Activated T-helper 17 cell treated with anti-CD3 and anti-CD28 coated beads, Interleukin-2, amount 50 U/mL, for 72 hours (primary cell): ENCODE data around the gene SORCS2. TPM values are rescaled to one million over a fixed set of nuclear protein-coding genes. Genes with fewer than 3 reads are reported as not detected.
"Not testable (repeated sequence)": the region's sequence is repeated elsewhere in the genome, so short reads cannot be mapped to it uniquely, and the experiment has no call there.

ENCODE experiments used
- ATAC-seq: fragments of 150-1000 bp; cut with Tn5 transposase; replicated peaks from 2 replicates; pipeline ENCODE4 v1.10.0; 2021; ENCODE audit warnings: mild to moderate bottlenecking, moderate library complexity
- H3K27ac Mint-ChIP-seq: one replicate; pipeline ENCODE4 v1.8.0; 2022; ENCODE audit warnings: mixed read lengths
- H3K27me3 Mint-ChIP-seq: one replicate; pipeline ENCODE4 v1.8.0; 2022; ENCODE audit warnings: mixed read lengths
- H3K36me3 Mint-ChIP-seq: one replicate; pipeline ENCODE4 v1.8.0; 2022; ENCODE audit warnings: low read depth, mild to moderate bottlenecking, mixed read lengths
- H3K4me1 Mint-ChIP-seq: one replicate; pipeline ENCODE4 v1.8.0; 2022; ENCODE audit warnings: mixed read lengths
- H3K4me3 Mint-ChIP-seq: one replicate; pipeline ENCODE4 v1.8.0; 2022; ENCODE audit warnings: mild to moderate bottlenecking, mixed read lengths
- H3K9me3 Mint-ChIP-seq: one replicate; pipeline ENCODE4 v1.8.0; 2022; ENCODE audit warnings: mixed read lengths
- total RNA-seq, 2 donors: library from RNA; stranded (reverse); gene quantifications; one replicate each; pipeline ENCODE4 v1.2.3, GENCODE V29; 2022

Gene SORCS2
- total RNA-seq, 2 donors from 2014 or later: 0.04 to 0.26 TPM

DNA sequence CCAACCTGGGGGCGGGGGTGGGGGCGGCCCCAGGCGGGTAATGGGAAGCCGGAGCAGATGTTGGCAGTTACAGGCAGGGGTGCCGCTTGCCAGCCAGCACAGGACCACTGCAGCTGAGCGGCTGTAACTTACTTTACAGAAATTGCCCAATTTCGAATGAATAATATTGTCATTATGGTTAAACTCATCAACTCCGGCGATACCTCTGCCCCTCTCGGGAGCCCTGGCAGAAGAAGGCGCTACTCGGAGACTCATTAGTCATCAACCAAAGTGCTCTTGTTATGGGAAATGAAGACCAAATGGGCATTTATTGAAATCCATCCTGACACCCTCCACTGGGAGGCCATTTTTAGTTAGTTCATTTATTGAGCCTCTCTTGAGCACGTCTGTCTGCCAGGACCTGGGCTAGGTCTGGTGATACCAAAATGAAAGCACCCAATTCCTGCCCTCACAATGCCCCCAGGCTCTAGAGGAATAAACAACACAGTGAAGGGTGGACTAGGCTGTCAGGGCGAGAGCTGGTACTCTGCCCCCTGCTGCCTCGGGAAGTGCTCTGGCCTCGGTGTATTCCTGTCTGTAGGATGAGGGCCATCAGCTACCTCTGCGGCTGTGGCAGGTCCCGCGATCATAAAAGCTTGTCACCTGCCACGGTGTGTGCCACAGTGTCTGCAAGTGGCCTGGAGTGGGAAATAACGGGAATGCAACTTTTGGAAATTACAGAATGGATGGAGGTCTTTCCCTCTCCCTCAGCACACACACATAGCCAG, 401.5 kb downstream of the SORCS2 start:
- no peak overlapping the region for H3K27ac Mint-ChIP-seq
- no peaks in the 10 kb centered on the region for H3K9me3 Mint-ChIP-seq
- H3K36me3 Mint-ChIP-seq: no peaks in the 10 kb centered on the region

DNA sequence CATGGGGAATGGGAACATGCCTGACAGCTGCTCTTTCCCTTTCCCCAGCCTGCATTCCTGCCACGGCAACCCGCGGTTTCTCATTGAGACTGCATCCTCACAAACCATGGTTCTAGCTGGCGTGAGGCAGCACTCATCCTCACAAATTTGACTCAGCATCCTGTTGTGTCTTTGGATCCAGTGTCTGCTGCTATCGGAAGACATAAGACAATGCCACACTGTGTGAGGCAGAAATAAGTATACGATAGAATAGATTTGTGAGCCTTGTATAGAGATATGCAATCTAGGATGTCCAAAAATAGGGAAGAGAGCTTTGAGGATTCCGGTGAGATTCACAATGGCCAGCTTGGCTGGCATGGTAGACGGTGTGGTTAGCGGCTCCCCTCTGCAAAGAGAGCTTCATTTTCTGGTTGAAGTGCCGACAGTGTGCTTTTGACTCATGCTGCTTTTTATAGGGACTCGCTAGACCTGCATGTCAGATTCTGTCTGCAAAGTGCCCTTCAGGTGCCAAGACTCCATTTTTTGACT, 403.7 kb downstream of the SORCS2 start:
- Mint-ChIP-seq H3K9me3 (no peaks in the 10 kb centered on the region), H3K27me3 (peaks cover 9% of the 10 kb centered on the region), H3K4me1 (no peaks in the 10 kb centered on the region), H3K27ac (no peak overlapping the region), H3K36me3 (no peaks in the 10 kb centered on the region), H3K4me3 (no peak overlapping the region)
- no peak for ATAC-seq

More for the DNA sequence above, 401.5 kb downstream of the SORCS2 start:
- Mint-ChIP-seq H3K4me3 (no peak overlapping the region), H3K27me3 (peaks cover 16% of the 10 kb centered on the region), H3K4me1 (no peaks in the 10 kb centered on the region)
- ATAC-seq: no peak

DNA sequence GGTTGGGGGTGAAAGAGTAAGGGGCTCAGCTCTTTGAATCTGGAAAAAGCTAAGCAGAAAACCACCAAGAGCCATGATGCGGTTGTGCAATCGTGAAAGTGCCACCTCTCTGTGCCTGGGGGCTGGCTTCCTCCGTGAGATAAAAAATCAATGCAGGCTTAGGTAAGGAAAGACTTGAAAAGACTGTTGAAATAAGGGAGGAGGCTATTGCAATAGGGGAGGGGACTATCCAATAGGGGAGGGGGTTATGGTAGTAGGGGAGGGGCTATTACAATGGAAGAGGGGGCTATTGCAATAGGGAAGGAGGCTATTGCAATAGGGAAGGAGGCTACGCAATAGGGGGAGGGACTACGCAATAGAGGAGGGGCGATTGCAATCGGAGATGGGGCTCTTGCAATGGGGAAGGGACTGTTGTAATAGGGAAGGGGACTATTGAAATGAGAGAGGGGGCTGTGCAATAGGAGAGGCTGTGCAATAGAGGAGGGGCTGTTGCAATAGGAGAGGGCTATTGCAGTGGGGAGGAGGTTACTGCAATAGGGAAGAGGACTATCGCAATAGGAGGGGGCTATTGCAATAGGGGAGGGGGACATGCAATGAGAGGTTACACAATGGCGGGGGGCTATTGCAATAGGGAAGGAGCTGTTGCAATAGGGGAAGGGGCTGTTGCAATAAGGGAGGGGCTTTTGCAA, 404.7 kb downstream of the SORCS2 start:
- no peaks in the 10 kb centered on the region for H3K36me3 Mint-ChIP-seq
- H3K9me3 Mint-ChIP-seq: no peaks in the 10 kb centered on the region
- H3K4me3 Mint-ChIP-seq: no peak overlapping the region
- H3K4me1 Mint-ChIP-seq: no peaks in the 10 kb centered on the region
- peaks cover 9% of the 10 kb centered on the region for H3K27me3 Mint-ChIP-seq
- no peak for ATAC-seq
- H3K27ac Mint-ChIP-seq: no peak overlapping the region

DNA sequence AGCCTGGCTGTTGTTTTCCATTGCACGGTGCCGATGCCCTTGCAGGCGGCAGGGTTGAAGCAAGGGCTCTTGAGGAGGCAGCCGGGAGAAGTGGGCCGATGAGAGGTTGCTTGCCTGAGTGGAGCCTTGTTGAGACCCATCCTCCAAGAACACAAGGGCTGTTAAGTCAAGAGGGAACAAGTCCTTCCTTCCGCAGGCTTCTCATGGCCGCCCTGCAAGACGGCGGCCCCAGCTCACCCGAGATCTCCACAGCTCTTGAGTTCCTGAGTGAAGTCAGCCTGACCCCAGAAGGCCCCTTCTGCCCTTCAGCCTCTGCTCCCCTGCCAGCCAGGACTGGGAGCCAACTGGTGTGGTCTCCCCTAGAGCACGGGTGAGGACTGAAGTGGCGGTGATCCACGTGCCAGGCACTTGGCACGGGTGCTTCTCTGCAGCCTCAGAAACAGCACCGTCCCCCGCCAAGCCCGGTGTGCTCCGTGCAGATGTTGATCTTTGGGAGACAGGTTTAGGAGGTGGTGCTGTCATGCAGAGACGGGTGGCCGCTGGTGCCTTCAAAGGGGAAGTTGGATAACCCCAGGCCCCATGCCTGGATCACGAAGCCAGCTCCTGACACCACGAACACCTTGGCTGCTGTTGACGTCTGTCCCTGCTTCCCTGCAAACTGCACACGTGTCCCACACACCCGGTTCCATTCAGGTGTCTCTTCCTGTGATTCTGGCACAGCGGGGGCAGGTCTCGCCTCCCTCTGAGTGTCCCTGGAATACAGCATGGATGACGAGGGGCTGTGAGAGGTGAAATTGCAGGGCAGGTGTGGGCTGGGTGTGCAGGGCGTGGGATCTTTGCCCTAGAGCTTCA, 406.8 kb downstream of the SORCS2 start:
- H3K27me3 Mint-ChIP-seq: peaks cover 9% of the 10 kb centered on the region
- no peak overlapping the region for H3K27ac Mint-ChIP-seq
- no peak overlapping the region for H3K4me3 Mint-ChIP-seq
- H3K4me1 Mint-ChIP-seq: no peaks in the 10 kb centered on the region
- H3K9me3 Mint-ChIP-seq: no peaks in the 10 kb centered on the region
- ATAC-seq: no peak
- no peaks in the 10 kb centered on the region for H3K36me3 Mint-ChIP-seq

DNA sequence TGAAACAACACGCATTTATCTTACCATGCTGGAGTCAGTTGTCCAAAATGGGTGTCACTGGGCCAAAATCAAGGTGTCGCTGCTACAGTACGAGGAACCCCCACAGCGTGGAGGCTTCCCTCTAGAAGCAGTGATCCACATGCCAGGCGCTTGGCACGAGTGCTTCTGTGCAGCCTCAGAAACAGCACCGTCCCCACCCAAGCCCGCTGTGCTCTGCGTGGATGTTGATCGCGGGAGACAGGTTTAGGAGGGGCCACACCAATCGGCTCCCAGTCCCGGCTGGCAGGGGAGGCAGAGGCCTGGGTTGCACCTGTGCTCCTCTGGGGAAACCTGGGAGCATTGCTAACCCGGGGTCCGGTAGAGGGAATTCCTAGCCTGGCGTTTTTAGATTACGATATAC, 407.9 kb downstream of the SORCS2 start:
- Mint-ChIP-seq H3K27ac (no peak overlapping the region), H3K27me3 (peaks cover 9% of the 10 kb centered on the region), H3K9me3 (no peaks in the 10 kb centered on the region), H3K36me3 (no peaks in the 10 kb centered on the region), H3K4me3 (no peak overlapping the region), H3K4me1 (no peaks in the 10 kb centered on the region)
- no peak for ATAC-seq

DNA sequence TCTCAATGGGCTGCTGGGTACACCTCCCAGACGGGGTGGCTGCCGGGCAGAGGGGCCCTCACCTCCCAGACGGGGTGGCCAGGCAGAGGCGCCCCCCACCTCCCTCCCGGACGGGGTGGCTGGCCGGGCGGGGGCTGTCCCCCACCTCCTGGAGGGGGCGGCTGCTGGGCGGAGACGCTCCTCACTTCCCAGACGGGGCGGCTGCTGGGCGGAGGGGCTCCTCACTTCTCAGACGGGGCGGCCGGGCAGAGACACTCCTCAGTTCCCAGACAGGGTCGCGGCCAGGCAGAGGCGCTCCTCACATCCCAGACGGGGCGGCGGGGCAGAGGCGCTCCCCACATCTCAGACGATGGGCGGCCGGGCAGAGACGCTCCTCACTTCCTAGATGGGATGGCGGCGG, 409.8 kb downstream of the SORCS2 start:
- H3K27me3 Mint-ChIP-seq, H3K9me3 Mint-ChIP-seq, H3K4me1 Mint-ChIP-seq, H3K36me3 Mint-ChIP-seq, H3K4me3 Mint-ChIP-seq, H3K27ac Mint-ChIP-seq, ATAC-seq: not testable (repeated sequence)

DNA sequence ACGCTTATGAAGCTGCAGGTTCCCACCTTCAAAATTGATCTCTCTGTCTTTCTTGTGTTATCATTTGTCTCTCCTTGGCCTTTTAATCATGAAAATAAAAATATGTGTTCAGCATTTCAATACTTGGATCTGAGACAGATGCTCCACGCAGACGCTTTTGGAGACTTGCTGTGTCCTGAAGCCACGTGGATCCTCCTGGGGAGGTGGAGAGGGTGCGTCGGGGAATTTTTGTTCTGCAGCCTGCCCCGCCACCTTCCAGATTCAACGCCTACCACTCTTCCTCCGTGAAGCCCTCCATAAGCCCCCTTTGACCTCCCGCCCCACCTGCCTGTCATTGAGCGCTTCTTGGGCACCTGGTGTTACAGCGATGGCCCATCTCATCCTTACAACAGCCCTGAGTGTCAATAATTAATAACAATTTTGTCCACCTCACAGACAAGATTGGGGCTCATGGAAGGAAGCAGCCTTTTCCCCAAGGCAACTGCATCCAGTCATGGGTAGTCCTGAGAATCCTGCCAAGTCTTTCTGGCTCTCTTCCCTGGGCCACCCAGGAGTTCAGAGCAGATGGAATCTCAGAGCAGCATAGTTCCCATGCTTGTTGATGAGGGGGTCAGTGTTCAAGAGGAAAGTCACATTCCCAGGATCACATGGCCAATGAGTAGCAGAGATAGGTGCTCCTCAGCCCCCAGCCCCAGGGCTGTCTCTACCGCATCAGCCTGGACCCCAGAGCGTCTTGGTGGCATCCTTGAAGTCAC, 415.0 kb downstream of the SORCS2 start:
- no peak for ATAC-seq
- Mint-ChIP-seq H3K27me3 (peaks cover 5% of the 10 kb centered on the region), H3K27ac (no peak overlapping the region), H3K4me3 (no peak overlapping the region), H3K4me1 (no peaks in the 10 kb centered on the region), H3K36me3 (no peaks in the 10 kb centered on the region), H3K9me3 (no peaks in the 10 kb centered on the region)

DNA sequence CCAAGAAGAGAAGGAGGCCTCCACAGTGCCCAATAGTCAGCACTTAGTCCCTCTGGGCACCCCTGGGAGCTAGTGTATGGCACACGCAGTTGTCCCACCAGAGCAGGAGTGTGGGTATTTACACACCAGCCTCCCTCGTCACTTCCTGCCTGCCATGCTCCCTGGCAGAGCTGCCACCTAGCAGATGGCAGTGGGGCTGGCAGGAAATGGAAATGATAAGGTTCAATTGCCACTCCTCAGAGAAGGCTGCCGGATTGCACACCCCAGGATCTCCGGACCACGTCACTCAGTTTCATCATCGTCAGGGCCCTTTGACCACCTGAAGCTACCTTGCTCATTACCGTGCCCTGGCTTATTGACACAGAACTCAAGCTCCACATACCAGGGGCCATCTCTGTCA, 415.7 kb downstream of the SORCS2 start:
- Mint-ChIP-seq H3K27ac (no peak overlapping the region), H3K9me3 (no peaks in the 10 kb centered on the region), H3K36me3 (no peaks in the 10 kb centered on the region), H3K4me3 (no peak overlapping the region), H3K4me1 (no peaks in the 10 kb centered on the region), H3K27me3 (peaks cover 5% of the 10 kb centered on the region)
- ATAC-seq: no peak

DNA sequence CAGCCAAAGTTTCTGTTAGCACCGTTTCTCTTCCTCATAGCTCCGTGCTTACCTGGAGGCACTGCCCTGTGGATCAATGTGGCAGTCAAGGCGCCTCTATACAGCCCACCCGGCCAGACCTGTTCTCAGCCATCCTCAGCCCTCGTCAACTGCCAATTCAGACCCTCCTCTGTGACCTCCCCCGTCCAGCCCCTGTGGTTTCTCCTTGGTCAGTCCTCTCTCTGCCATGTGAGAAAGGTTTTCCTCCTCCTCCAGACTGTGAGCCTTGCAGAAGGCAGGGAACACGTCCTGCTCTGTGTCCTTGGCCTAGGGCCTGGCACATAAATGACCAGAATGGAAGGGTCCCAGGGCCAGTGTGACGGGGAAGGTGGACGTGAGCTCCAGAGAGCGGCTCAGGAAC, 417.0 kb downstream of the SORCS2 start:
- Mint-ChIP-seq H3K27me3 (peaks cover 5% of the 10 kb centered on the region), H3K36me3 (no peaks in the 10 kb centered on the region), H3K4me3 (no peak overlapping the region), H3K27ac (no peak overlapping the region), H3K4me1 (no peaks in the 10 kb centered on the region), H3K9me3 (no peaks in the 10 kb centered on the region)
- no peak for ATAC-seq

DNA sequence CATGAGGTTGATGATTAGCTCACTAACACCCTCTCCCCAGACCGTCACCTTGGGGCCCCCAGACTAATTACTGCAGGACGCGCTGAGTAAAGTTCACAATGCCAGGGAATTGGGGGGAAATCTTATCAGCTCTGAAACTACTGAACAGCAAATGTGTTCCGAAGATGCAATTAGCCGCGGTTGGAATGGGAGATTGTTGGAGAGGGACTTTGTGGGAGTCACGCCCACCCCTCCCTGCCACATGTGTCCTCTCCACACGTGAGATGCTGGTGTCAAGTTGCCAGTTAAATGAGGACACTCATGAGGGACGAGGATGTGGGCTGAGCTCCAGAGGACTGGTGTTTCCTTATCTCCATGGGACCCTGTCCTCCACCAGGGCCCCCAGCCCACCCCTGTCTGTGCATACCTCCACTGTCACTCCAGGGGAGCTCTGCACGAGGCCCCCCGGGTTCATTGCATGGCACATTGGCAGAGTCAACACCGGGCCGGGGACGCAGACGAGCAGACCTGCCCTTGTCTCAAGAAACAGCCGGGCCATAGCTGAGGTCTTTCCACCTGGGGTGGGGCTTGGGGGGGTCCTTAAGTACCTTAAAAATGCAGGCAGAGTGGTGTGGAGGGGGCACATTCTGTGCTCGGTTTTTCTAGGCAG, 417.8 kb downstream of the SORCS2 start:
- Mint-ChIP-seq H3K27me3 (peaks cover 5% of the 10 kb centered on the region), H3K27ac (no peak overlapping the region), H3K4me1 (no peaks in the 10 kb centered on the region), H3K4me3 (no peak overlapping the region), H3K9me3 (no peaks in the 10 kb centered on the region), H3K36me3 (no peaks in the 10 kb centered on the region)
- no peak for ATAC-seq

DNA sequence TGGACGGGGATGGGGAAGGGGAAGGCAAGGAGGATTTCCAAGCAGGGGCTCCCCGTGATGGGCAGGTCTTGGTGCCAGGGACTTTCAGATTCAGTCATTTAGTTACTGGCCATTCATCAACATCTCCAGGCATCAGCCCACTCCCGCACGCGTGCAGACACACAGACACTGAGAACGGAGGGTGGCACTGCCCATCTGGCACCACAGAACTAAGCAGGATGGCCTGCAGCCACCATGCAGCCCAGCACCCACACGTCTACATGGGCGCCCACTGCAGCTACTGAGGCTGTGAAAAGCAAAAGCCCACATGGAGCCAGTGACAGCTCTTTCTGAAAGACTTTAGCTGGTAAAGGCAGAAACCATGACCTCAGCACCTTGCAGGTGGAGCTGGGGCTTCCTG, 418.5 kb downstream of the SORCS2 start:
- Mint-ChIP-seq H3K27ac (no peak overlapping the region), H3K36me3 (no peaks in the 10 kb centered on the region), H3K9me3 (no peaks in the 10 kb centered on the region), H3K4me3 (no peak overlapping the region), H3K4me1 (no peaks in the 10 kb centered on the region), H3K27me3 (peaks cover 5% of the 10 kb centered on the region)
- no peak for ATAC-seq

DNA sequence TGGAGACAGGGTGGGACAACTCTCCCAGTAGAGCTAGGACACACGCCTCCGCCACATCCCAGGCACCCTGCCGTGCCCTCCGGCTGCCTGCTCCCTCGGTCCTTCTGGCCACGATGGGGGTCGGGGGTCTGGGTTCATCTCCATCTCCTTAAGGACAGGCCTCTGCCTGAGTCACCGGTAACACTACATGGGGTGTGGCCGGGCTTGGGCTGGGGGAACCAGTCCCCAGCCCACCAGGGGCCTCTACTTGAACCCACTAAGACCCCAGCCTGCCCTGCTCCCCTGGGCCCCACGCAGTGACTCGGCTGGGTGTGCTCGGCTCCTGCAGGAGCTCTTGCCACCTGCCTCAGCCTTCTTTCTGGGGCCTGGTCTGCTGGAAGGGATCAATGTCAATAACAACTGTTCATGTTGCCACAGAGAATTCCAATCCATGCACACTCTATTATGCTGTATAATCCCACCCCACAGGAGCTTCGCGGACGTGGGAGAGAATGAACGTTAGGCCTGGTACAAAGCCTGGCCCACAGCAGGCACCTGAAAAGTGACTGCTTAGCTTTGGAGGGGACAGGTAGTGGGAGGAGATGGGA, 420.1 kb downstream of the SORCS2 start:
- no peaks in the 10 kb centered on the region for H3K9me3 Mint-ChIP-seq
- no peaks in the 10 kb centered on the region for H3K36me3 Mint-ChIP-seq
- H3K4me3 Mint-ChIP-seq: no peak overlapping the region
- no peaks in the 10 kb centered on the region for H3K4me1 Mint-ChIP-seq
- H3K27me3 Mint-ChIP-seq: peaks cover 9% of the 10 kb centered on the region
- no peak overlapping the region for H3K27ac Mint-ChIP-seq
- no peak for ATAC-seq

DNA sequence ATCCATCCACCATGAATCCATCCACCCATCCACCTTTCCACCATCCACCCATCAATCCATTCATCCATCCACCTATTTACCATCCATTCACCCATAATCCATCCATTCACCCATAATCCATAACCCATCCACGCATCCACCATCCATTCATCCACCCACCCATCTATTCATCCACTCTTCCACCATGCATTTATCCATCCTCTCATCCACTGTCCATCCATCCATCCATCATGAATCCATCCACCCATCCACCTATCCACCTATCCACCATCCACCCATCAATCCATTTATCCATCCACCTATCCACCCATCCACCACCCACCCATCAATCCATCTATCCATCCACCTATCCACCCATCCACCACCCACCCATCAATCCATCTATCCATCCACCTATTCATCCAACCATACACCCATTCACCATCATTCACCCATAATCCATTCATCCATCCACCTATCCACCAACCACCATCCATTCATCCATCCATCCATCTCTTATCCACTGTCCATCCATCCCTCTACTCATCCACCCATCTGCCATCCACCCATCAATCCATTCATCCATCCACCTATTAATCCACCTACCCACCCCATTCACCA, 422.1 kb downstream of the SORCS2 start:
- ATAC-seq: no peak
- peaks cover 4% of the 10 kb centered on the region for H3K27me3 Mint-ChIP-seq
- H3K27ac Mint-ChIP-seq: no peak overlapping the region
- H3K9me3 Mint-ChIP-seq: no peaks in the 10 kb centered on the region
- H3K4me1 Mint-ChIP-seq: no peaks in the 10 kb centered on the region
- no peaks in the 10 kb centered on the region for H3K36me3 Mint-ChIP-seq
- H3K4me3 Mint-ChIP-seq: no peak overlapping the region
